Spleen (tissue), 7 donors: Measurements from ENCODE around the gene SNCAIP.

Experiments used
- CTCF ChIP-seq, 11 experiments: fragments of 200-600 bp in 7 of 11; fragments of 450-650 bp in 4 of 11; sonication (generic) in 4 of 11; IDR thresholded peaks in 8 of 11; conservative IDR thresholded peaks in 3 of 11; 1 replicate in 7 of 11; 2 replicates in 4 of 11; pipeline versions ENCODE4 v1.4.0 to v1.8.0; 2016 to 2021; ENCODE audit warnings: antibody characterized with exemption in 11 of 11, inconsistent platforms in 4 of 11, mild to moderate bottlenecking in 1 of 11
- POLR2A ChIP-seq, 3 donors: fragments of 450-650 bp; IDR thresholded peaks; one replicate each; pipeline ENCODE4 v1.5.1; 2017; ENCODE audit warnings: antibody characterized with exemption in 3 of 3, mild to moderate bottlenecking in 1 of 3
- POLR2AphosphoS5 ChIP-seq, 3 donors: sonication (generic); formaldehyde crosslinking; IDR thresholded peaks; one replicate each; pipeline ENCODE4 v1.5.1; 2017; ENCODE audit warnings: antibody characterized with exemption in 3 of 3
- donor health status: DM: no; HTN: no; CAD: no; lungs with moderate emphysema.
- donor health status: DM: no; HTN: no; CAD: no.
- donor health status: DM: no; HTN: no; CAD: no.

GRCh38 chr5:122355324-122355723 lies 43.3 kb downstream of the SNCAIP start:
- no peak for TF ChIP-seq CTCF (IDR thresholded peaks at IDR 0.05 in 8 of 11, conservative IDR thresholded peaks at IDR 0.05 in 3 of 11)
- no peak for TF ChIP-seq POLR2AphosphoS5 (IDR thresholded peaks at IDR 0.05)
- no peak for TF ChIP-seq POLR2A (IDR thresholded peaks at IDR 0.05)
